GM20000 (cell line): ENCODE results near the gene ITGA1.

ENCODE experiments used
- DNase-seq: peaks from one replicate; pipeline ENCODE4 v3.0.0; 2012; ENCODE audit warnings: low spot score
- CTCF ChIP-seq: IDR thresholded peaks from 2 replicates; pipeline ENCODE4 v1.5.1; 2012; ENCODE audit warnings: mild to moderate bottlenecking, control low read depth; ENCODE audit errors: extremely low read depth, missing control alignments

The ITGA1 gene

GRCh38 chr5:52746539-52746938, 41.2 kb upstream of the ITGA1 start:
- DNase-seq: no peak
- no peak for TF ChIP-seq CTCF

- DNase-seq: no peak
- no peak for TF ChIP-seq CTCF
These were observed 39.1 kb upstream of the ITGA1 start for GRCh38 chr5:52748590-52748989.

GRCh38 chr5:52749666-52750065, 38.0 kb upstream of the ITGA1 start:
- TF ChIP-seq CTCF: no peak
- no peak for DNase-seq

DNA sequence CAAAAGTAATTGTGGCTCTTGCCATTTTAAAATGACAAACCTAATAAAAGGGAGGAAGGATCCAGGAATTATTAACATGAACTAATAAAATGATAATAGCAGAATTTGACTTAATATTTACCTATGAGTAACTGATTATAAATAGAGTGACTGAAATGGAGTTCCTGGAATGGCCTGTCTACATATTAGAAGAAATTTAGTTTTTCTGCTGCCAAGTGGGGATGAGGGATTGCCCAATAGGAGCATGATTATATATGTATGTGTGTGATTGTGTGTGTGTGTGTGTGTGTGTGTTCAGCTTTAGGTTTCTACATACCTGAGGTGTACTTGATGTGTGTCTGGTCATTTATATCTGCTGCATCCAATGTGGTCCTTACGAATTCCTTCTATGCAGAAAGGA, 36.6 kb upstream of the ITGA1 start:
- no peak for TF ChIP-seq CTCF
- no peak for DNase-seq

GRCh38 chr5:52754051-52754450, 33.7 kb upstream of the ITGA1 start:
- no peak for TF ChIP-seq CTCF
- DNase-seq: peak; percentile 8

GRCh38 chr5:52757527-52757926, 30.2 kb upstream of the ITGA1 start:
- no peak for TF ChIP-seq CTCF
- no peak for DNase-seq

- DNase-seq: no peak
- TF ChIP-seq CTCF: no peak
These were observed 29.7 kb upstream of the ITGA1 start for GRCh38 chr5:52758014-52758413.
